GM15510 (cell line): ENCODE data around the gene ADORA2B.

Experiments
- POLR2A ChIP-seq: IDR thresholded peaks from 3 replicates; pipeline ENCODE4 v1.6.1; 2011; ENCODE audit warnings: borderline replicate concordance; ENCODE audit not compliant: insufficient read length; ENCODE audit errors: extremely low read depth

Gene ADORA2B

DNA sequence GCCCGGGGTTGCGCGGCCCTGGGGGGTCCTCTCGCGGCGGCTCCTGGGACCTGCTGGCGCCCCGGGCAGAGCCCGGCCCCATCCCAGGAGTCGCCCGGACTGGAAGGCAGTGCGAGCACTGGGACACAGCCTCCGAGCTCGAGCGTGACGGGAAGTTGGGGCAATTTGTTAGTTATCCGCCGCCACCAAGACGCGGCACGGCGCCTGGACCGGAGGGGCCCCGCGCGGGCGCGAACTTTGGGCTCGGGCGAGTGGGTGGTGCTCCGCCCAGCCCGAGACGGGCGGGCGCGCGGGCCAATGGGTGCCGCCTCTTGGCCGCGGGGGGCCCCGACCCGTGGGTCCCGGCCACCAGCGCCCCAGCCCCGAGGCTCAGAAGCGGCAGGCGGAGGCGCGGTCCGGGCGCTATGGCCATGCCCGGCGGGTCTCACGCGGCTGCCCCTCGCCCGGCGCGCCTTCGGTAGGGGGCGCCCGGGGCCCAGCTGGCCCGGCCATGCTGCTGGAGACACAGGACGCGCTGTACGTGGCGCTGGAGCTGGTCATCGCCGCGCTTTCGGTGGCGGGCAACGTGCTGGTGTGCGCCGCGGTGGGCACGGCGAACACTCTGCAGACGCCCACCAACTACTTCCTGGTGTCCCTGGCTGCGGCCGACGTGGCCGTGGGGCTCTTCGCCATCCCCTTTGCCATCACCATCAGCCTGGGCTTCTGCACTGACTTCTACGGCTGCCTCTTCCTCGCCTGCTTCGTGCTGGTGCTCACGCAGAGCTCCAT is at the start of gene ADORA2B:
Gene ADORA2B, plus strand, starts transcription at position 372 of the 768 bp plus-strand sequence. Its CDS starts 119 bp downstream, at position 491.
- no peak for TF ChIP-seq POLR2A

DNA sequence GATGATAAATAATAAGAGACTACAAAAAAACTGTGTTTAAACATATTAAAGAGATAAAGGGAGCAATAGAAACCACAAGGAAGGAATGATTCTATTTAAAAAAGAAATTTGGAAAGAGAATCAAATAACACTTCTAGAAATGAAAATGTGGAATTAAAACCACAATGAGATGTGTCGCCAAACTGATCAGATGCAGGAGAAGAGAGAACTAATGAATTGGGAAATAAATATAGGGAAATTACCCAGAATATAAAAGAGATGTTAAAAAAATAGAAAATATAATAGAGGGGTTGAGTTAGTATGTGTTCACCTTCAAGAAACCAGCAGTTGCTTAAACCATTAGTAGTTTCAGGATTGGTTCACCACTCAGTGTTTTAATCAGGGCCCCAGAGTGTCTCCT is 48.7 kb upstream of the ADORA2B start:
- TF ChIP-seq POLR2A = no peak

DNA sequence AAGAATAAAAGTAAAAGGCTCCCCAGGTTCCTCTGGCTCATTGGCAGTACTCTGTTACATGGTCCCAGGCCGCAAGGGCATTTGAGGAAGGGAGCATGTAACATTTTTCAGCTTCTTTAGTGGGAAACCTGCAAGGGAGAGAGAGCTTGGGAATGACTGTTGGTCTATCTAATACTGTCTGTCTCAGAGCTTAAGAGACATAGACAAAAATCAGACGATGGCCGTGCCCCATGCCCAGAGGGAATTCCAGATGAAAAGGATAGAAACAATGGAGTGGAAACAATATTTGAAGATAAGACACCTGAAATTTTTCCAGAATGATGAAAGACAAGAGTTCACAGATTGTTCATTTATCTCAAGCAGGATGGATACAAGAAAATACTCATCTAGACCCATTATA is 48.1 kb upstream of the ADORA2B start:
- no peak for TF ChIP-seq POLR2A

DNA sequence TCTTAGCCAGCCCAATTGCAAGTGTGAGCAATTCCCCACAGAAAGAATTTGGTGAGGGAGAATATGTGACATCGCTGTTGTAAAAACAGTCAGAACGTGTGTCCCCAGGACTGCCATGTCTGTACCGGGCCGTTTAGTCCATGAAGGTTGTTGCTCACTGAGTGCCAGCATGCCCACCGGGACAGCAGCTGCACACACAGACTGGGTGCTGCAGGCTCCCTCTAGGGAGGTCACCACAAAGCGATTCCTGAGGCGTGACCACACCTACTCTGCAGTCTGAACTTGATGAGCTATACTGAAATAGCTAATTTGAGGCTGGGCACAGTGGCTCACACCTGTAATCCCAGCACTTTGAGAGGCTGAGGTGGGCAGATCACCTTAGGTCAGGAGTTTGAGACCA is 44.1 kb upstream of the ADORA2B start:
- TF ChIP-seq POLR2A = no peak

DNA sequence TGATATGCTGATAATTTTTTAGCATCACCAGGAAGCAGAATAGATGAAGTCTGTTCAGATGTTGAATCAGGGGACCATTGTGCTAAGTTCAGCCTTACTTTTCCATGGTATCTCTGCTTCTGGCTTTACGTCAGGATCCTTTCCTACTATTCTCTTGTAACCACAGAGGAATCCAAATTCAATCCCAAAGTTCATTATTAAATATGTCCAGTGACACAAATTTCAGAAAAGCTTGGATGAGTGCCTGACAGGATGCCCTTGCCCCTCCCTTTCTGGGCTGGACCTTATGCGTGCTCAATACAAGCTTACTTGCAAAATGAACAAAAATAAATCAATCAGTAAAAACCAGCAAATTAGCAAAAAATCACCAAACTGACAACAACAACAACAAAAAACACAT is 37.6 kb upstream of the ADORA2B start:
- TF ChIP-seq POLR2A = no peak

DNA sequence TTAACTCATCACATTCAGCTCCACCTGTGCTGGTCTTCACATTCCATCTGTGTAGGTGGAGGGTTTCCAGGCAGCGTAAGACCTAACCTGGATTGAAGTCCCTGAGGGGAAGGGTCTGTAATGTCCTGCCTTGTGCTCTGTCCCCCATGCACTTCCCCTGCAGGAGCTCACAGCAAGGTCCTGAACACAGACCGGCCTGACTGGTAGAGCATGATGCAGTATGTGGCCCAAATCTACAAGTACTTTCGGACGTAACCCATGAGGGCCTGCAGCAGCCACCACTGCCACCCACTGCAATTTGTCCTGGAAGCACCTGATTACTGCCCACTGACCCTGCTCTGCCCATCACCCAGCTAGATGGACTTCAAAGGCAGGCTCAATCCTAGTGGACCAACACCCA is 36.6 kb upstream of the ADORA2B start:
- TF ChIP-seq POLR2A = no peak

DNA sequence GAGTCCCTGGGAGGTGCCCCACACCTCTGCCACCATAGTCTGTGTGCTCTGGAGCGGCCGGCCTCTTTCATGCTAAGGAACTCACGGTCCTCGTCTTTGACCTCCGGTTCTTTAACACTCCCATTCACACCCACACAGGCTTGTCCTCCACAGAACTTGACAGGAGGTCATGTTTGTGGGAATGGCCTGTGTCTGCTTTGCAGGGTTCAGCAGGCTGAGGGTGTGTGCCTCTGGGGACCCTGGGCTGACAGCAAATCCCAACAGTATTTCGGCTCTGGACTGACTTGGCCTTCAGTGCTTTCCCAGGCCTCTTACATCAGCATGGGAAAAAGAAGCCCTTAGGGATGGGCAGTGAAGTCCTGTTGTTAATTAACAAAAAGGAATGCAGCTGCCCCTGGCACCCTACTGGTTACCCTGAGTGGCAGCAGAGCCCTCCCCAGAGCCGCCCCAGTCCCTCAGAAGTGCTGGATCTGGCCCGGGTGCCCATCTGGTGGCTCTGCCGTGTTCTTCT is 35.4 kb upstream of the ADORA2B start:
- TF ChIP-seq POLR2A = no peak

DNA sequence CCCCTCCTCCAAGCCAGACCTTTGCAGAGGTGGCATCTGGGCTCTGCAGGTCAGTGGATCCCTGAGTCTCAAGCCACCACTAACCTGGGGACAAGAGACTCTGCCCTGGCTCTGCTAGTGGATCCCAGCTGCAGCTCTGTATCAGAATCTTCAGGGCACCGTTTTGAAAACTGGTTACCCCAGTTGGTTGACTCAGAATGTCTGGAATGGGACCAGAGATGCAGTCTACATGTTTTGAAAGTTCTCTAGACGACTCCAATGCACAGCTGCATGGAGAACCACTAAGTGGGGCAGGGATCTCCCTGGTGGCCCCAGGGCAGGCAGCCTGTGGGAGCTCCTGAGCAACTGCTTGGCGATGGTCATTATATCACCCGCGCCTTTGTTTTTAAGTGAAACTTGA is 34.1 kb upstream of the ADORA2B start:
- TF ChIP-seq POLR2A = no peak

DNA sequence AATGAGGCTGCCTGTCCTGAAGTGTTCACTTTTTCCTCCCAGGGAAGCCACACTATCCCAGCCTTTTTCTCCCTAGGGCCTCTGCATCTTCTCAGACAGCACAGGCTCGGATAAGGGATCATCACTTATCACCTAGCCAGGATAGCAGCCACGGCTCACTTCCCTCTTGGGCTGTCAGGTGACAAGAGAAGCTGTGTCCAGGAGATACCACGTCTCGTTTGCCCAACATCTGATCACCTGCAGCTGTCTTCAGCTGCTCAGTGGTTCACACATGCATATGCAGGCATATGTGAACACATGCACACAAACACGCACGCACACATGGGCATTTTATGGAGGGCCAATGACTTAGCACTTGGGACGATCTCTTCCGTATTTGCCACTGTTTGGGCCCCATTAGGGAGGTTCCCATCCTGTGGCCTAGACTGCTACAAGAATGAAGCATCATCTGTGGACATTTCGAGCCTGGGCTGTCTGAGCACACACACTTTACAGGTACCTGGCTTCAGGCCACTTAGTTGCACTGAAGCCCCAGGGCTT is 32.4 kb upstream of the ADORA2B start:
- TF ChIP-seq POLR2A = no peak

DNA sequence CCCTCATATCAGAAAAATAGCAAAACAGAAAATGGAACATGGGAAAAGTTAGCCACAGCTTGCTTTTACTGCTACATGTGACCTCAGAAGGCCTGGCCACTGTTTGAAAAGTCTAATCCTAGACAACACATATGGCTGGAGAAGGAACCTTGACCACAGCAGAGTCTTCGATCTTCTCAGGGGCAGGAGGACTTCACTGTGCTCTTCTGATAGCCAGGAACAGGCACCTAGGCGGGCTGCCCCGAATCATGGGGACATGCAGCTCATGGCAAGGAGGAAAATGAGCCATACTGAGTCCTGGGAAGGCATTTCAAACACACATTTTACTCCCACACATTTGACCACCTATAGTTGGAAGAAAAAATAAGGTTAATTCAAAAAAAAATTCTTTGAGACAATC is 31.1 kb upstream of the ADORA2B start:
- TF ChIP-seq POLR2A = no peak

DNA sequence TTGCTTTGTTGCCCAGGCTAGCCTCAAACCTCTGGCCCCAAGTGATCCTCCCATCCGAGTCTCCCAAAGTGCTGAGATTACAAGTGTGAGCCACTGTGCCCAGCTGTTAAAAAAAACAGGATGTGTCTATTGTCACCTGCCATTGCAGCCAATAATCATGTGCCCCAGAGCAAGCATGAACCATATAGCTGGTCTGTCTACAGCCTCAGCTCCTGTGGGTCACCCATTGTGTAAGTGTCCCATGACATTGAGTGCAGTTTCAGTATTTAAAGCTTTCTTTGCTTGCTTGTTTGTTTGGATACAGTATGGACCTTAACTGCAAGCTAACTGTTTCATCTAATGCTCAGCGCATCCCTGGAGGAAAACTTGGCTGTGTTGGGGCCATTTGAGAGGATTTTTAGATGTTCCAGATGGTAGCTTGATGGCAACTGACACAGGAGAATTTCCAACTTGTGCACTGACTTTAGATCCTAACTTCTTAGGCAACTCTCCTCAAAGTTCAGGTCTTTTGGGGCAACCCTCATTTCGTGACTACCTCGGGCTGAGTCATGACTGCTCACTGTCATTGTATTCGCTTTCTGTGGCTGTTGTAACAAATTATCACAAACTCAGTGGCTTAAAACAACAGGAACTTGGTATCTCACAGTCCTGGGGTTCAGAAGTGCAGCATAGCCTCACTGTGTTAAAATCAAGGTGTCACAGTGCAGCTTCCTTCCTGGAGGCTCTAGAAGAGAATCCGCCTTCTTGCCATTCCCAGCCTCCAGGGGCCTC is 30.3 kb upstream of the ADORA2B start:
- TF ChIP-seq POLR2A = no peak

DNA sequence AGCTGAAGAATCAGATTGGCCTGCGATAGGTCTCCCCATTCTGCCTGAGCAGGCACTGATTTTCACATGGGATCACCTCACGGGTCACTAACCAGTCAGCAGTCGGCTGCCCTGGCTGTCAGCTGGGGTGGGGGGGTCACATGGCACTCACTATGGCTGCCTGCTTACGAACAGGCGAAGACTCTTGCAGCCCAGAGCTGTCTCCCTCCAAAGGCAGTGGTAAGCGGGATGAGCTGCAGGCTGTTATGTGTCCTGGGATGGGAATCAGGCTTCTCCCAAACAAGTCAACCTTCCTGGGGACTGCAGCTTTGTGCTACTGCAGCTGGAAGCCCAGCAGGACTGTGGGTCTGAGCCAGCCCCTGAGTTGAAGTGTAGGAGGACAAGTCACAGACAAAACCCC is 29.0 kb upstream of the ADORA2B start:
- no peak for TF ChIP-seq POLR2A

DNA sequence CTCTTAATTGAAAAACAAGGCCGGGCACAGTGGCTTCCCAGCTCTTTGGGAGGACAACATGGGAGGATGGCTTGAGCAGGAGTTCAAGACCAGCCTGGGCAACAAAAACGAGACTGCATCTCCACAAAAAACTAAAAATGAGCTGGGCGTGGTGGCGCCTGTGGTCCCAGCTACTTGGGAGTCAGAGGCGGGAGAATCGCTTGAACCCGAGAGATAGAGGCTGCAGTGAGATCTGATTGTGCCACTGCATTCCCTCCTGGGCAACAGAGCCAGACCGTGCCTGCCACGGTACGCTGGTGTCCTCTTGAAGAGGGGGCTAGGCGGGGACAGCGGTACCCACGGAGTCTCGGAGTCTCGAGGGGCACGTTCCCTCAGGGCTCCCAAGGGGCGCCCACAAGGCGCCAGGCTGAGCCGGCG is 27.9 kb upstream of the ADORA2B start:
- no peak for TF ChIP-seq POLR2A

DNA sequence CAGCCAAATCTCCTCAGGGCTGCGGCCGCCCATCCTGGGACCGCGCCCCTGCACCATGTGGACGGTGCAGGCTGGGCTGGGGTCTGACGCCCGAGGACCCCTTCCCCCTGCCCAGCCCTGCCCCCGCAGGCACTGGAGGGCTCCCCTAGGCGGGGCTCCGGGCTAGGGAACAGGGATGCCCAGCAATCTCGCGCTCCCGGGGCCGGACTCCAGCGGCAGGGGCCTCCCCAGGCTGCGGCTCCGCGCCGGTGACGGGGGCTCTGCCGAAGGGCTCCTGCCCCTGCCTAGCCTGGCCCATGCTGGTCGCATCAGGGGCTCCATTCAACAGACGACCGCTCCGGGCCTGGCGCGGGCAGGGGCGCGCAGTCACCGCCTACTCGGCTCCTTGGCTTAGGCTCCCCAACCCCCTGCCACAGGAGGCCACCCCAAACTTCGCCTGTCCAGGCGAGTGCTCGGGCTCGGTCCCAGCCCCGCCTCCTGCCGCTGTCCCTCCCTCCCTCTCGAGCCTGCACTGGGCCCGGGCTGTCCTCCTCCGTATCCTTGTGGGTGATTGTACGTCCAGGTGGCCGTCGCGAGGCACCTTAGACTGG is 27.4 kb upstream of the ADORA2B start:
- TF ChIP-seq POLR2A = no peak

DNA sequence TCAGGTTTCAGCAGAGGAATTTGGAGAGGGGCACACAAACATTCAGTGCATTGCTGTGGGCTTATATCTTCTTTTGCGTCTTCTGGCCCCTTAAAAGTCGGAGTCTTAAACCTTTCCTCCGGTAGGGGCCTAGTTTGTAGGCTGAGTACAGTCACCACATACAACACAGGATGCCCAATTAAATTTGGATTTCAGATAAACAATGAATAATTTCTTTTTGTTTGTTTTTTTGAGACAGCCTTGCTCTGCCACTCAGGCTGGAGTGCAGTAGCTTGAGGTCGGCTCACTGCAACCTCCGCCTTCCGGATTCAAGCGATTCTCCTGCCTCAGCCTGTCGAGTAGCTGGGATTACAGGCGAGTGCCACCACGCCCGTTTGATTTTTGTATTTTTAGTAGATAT is 26.7 kb upstream of the ADORA2B start:
- TF ChIP-seq POLR2A = no peak

DNA sequence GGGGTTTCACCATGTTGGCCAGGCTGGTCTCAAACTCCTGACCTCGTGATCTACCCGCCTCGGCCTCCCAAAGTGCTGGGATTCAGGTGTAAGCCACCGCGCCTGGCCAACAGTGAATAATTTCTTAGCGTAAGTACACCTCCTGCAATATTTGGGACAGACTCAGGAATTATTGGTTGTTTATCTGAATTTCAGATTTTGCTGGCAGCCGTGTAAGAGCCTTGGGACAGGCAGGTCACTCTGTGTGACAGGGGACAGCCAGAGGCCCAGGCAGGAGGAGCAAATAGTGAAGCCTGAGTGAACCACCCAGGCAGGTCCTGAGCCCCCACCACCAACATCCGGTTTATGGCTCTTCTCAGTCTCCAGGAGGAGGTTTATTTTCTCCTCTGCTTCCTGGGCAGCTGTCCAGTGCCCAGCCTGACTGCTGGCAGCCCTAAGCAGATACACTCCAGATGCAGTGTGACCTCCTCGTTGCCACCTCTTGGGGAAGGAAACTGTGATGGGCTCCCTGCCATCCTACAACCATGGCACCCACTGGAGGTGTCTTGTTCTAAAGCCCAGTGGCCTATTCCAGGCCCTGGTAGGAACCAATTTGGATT is 26.2 kb upstream of the ADORA2B start:
- no peak for TF ChIP-seq POLR2A

DNA sequence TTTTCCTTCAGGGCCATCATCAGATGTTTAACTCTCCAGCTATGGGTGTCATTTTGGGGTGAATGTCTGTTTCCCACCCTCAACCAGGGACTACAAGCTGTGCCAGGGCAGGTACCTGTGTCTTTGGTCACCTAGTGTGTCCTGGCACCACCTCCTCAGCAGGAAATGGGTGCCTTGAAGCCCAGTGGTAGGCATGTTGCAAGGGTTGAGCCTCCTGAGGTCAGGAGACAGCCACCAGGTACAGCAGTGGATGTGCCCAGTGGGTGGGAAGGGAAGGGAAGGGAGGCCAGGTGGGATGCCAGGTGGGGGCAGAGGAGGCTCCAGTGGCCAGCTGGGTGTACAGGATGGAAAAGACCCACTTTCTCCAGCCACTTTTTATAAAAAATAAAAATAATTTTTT is 25.5 kb upstream of the ADORA2B start:
- no peak for TF ChIP-seq POLR2A
